ENCODE data around the gene COMMD10. TPM values are rescaled to one million over a fixed set of nuclear protein-coding genes. Genes with fewer than 3 reads are reported as not detected.

Gene COMMD10
- total RNA-seq, 1 donor from 2014 or later, result 29.4 TPM

DNA sequence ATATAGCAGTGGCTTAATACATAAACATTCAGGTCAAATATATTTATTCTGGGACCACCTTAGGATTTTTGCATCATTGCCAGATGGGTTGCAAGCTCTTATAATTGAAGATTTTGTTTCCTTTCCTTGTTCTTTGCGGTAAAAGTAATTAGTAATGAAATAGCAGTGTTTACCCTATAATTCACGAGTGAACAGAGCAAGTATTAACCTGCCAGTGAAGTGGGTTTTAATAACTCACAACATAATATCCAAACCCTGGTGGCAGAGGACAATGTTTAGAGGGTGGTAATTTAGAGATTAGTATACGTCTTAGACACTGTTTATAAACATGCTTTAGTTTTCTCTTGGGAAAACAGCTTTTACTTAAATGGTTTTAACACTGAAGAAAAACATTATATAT lies 40.8 kb upstream of the COMMD10 start:
- Mint-ChIP-seq H3K4me3 (no peak overlapping the region), H3K9me3 (no peaks in the 10 kb centered on the region), H3K4me1 (no peaks in the 10 kb centered on the region), H3K27ac (ENCODE audit: unreplicated experiment) (no peak overlapping the region), H3K27me3 (ENCODE audit: low read depth) (no peaks in the 10 kb centered on the region), H3K36me3 (ENCODE audit: low read depth) (no peaks in the 10 kb centered on the region)
- TF ChIP-seq, protein P1, sequence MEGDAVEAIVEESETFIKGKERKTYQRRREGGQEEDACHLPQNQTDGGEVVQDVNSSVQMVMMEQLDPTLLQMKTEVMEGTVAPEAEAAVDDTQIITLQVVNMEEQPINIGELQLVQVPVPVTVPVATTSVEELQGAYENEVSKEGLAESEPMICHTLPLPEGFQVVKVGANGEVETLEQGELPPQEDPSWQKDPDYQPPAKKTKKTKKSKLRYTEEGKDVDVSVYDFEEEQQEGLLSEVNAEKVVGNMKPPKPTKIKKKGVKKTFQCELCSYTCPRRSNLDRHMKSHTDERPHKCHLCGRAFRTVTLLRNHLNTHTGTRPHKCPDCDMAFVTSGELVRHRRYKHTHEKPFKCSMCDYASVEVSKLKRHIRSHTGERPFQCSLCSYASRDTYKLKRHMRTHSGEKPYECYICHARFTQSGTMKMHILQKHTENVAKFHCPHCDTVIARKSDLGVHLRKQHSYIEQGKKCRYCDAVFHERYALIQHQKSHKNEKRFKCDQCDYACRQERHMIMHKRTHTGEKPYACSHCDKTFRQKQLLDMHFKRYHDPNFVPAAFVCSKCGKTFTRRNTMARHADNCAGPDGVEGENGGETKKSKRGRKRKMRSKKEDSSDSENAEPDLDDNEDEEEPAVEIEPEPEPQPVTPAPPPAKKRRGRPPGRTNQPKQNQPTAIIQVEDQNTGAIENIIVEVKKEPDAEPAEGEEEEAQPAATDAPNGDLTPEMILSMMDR (conservative IDR thresholded peaks at IDR 0.05), result no peak
- no peak for DNase-seq (ENCODE audit: low read depth, low spot score)

DNA sequence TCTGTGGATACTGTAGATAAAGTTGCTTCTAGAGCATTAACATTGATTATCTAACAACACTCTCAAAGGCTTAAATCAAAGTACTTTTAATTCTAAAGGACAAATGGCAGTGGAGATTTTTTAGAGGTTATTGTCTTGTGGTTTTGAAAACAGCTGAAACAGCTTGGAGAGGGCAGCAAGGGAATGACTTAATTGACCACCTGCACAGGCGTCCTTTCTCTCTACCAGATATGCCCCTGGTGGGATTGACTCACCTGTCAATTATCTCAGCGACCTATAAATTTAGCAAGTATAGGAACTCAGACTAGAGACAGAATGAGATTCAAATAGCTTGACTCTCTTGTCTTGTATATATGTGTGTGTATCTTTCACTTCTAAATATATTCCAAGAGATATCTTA lies 39.0 kb upstream of the COMMD10 start:
- Mint-ChIP-seq H3K27ac (ENCODE audit: unreplicated experiment) (no peak overlapping the region), H3K27me3 (ENCODE audit: low read depth) (no peaks in the 10 kb centered on the region), H3K9me3 (no peaks in the 10 kb centered on the region), H3K4me1 (no peaks in the 10 kb centered on the region), H3K36me3 (ENCODE audit: low read depth) (no peaks in the 10 kb centered on the region), H3K4me3 (no peak overlapping the region)
- TF ChIP-seq, protein P1 (conservative IDR thresholded peaks at IDR 0.05), result no peak
- no peak for DNase-seq (ENCODE audit: low read depth, low spot score)

- H3K27me3 Mint-ChIP-seq (ENCODE audit: low read depth), result no peaks in the 10 kb centered on the region
- no peaks in the 10 kb centered on the region for H3K36me3 Mint-ChIP-seq (ENCODE audit: low read depth)
- H3K4me1 Mint-ChIP-seq, result no peaks in the 10 kb centered on the region
Measured at GRCh38 chr5:116046261-116046660, 38.6 kb upstream of the COMMD10 start.

GRCh38 chr5:116046823-116047222 lies 38.0 kb upstream of the COMMD10 start:
- TF ChIP-seq, protein P1 (conservative IDR thresholded peaks at IDR 0.05), result no peak
- Mint-ChIP-seq H3K4me1 (no peaks in the 10 kb centered on the region), H3K9me3 (no peaks in the 10 kb centered on the region), H3K27me3 (ENCODE audit: low read depth) (no peaks in the 10 kb centered on the region), H3K36me3 (ENCODE audit: low read depth) (no peaks in the 10 kb centered on the region), H3K27ac (ENCODE audit: unreplicated experiment) (no peak overlapping the region), H3K4me3 (no peak overlapping the region)
- no peak for DNase-seq (ENCODE audit: low read depth, low spot score)

More at GRCh38 chr5:116046261-116046660, 38.6 kb upstream of the COMMD10 start:
- Mint-ChIP-seq H3K27ac (ENCODE audit: unreplicated experiment) (no peak overlapping the region), H3K9me3 (no peaks in the 10 kb centered on the region), H3K4me3 (no peak overlapping the region)
- no peak for DNase-seq (ENCODE audit: low read depth, low spot score)
- TF ChIP-seq, protein P1 (conservative IDR thresholded peaks at IDR 0.05), result no peak

DNA sequence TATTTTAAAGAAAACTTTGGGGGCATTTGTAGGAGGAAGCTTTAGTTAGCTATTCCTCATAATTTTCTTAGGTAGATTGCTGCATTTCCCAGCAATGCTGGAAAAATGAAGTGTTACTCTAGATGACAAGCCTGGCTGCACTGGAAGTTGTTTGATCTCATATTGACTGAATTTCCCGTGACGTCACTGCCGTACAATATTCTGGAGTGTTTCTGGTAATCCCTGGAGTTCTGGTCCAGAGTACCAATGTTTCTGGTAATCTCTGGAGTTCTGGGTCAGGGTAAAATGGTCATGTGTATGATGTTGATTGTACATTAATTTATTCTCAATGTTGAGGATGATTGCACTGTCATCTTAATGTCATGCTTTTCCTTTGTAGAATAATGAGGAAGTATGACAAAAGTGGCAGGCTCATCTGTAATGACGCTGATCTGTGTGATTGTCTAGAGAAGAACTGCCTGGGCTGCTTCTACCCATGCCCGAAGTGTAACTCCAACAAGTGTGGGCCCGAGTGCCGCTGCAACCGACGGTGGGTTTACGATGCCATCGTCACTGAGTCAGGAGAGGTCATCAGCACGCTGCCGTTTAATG lies 26.4 kb upstream of the COMMD10 start:
- DNase-seq (ENCODE audit: low read depth, low spot score), result no peak
- no peak overlapping the region for H3K4me3 Mint-ChIP-seq
- H3K4me1 Mint-ChIP-seq, result peaks cover 7% of the 10 kb centered on the region
- no peak overlapping the region for H3K27ac Mint-ChIP-seq (ENCODE audit: unreplicated experiment)
- H3K27me3 Mint-ChIP-seq (ENCODE audit: low read depth), result no peaks in the 10 kb centered on the region
- TF ChIP-seq, protein P1 (conservative IDR thresholded peaks at IDR 0.05), result no peak
- H3K9me3 Mint-ChIP-seq, result peaks cover 2% of the 10 kb centered on the region
- H3K36me3 Mint-ChIP-seq (ENCODE audit: low read depth), result no peaks in the 10 kb centered on the region

All from neural crest cell (in vitro differentiated cells).